PC-3 (cell line): ENCODE data around the gene PAEP. TPM values are rescaled to one million over a fixed set of nuclear protein-coding genes. Genes with fewer than 3 reads are reported as not detected.

Experiments
- ATAC-seq: fragments of 200-7000 bp; cut with Tn5 transposase; 2 replicates; pipeline ENCODE4 v1.9.1; 2020; ENCODE audit warnings: mild to moderate bottlenecking, moderate library complexity
- BruUV-seq: library from RNA; stranded (reverse); fragments of 400-500 nt; replicated peaks from 2 replicates; lab custom pipeline; 2021; lab: Mats Ljungman, UMichigan
- CTCF ChIA-PET: fragments of 300-600 bp; sonication (Branson Sonifier 250); formaldehyde crosslinking; loops from one replicate; lab custom pipeline; 2022; ENCODE audit warnings: antibody characterized with exemption; lab: Charles Lee
- POLR2A ChIA-PET: fragments of 300-600 bp; sonication (Branson Sonifier 250); formaldehyde crosslinking; loops from one replicate; lab custom pipeline; 2022; ENCODE audit warnings: antibody characterized with exemption; ENCODE audit not compliant: unreplicated experiment; lab: Charles Lee
- DNase-seq: peaks from one replicate; pipeline ENCODE4 v3.0.0-alpha.2; 2015
- H2AFZ ChIP-seq: fragments of 300-600 bp; sonication (generic); 2 replicates; pipeline ENCODE4 v1.6.0; 2016; ENCODE audit warnings: antibody characterized with exemption, low read length
- H3F3A ChIP-seq: fragments of 300-600 bp; sonication (generic); one replicate; pipeline ENCODE4 v1.6.0; 2017; ENCODE audit warnings: antibody characterized with exemption, low read length, control low read depth, mild to moderate bottlenecking; ENCODE audit not compliant: unreplicated experiment
- H3K27ac ChIP-seq: fragments of 300-600 bp; sonication (generic); 2 replicates; pipeline ENCODE4 v1.5.1; 2016; ENCODE audit warnings: mild to moderate bottlenecking, low read length
- H3K27me3 ChIP-seq: fragments of 300-600 bp; sonication (generic); 2 replicates; pipeline ENCODE4 v1.6.1; 2016; ENCODE audit warnings: low read length, mixed read lengths
- H3K36me3 ChIP-seq: fragments of 300-600 bp; sonication (generic); 2 replicates; pipeline ENCODE4 v1.6.1; 2016; ENCODE audit warnings: low read depth, mixed run types, low read length, mixed read lengths
- H3K4me1 ChIP-seq: fragments of 300-600 bp; sonication (generic); 2 replicates; pipeline ENCODE4 v1.5.1; 2016; ENCODE audit warnings: low read length; ENCODE audit not compliant: insufficient read depth
- H3K4me2 ChIP-seq: fragments of 300-600 bp; sonication (generic); 2 replicates; pipeline ENCODE4 v1.6.0; 2016; ENCODE audit warnings: low read length
- H3K4me3 ChIP-seq: fragments of 300-600 bp; sonication (generic); 2 replicates; pipeline ENCODE4 v1.5.1; 2016; ENCODE audit warnings: mild to moderate bottlenecking, low read length, mixed read lengths
- H3K79me2 ChIP-seq: fragments of 300-600 bp; sonication (generic); 2 replicates; pipeline ENCODE4 v1.6.1; 2017; ENCODE audit warnings: low read length, mixed read lengths
- H3K9ac ChIP-seq: fragments of 300-600 bp; sonication (generic); 2 replicates; pipeline ENCODE4 v1.6.0; 2016; ENCODE audit warnings: mild to moderate bottlenecking, low read length
- H3K9me2 ChIP-seq: fragments of 300-600 bp; sonication (generic); replicated peaks from 2 replicates; pipeline ENCODE4 v1.6.1; 2016; ENCODE audit warnings: mixed run types, low read length, mixed read lengths
- H3K9me3 ChIP-seq: fragments of 300-600 bp; sonication (generic); 2 replicates; pipeline ENCODE4 v1.6.1; 2016; ENCODE audit warnings: low read length, mixed read lengths
- H4K20me1 ChIP-seq: fragments of 300-600 bp; sonication (generic); 2 replicates; pipeline ENCODE4 v1.6.1; 2016; ENCODE audit warnings: low read length, mixed read lengths
- EZH2 ChIP-seq: fragments of 300-600 bp; sonication (generic); IDR thresholded peaks from one replicate; pipeline ENCODE4 v1.6.1; 2017; ENCODE audit warnings: antibody characterized with exemption, mild to moderate bottlenecking, low read length; ENCODE audit not compliant: unreplicated experiment
- EZH2phosphoT487 ChIP-seq: fragments of 300-600 bp; sonication (generic); IDR thresholded peaks from 2 replicates; pipeline ENCODE4 v1.6.1; 2018; ENCODE audit warnings: mild to moderate bottlenecking, antibody characterized with exemption, low read length, borderline replicate concordance
- intact Hi-C: fragments of 100-400 bp; cut with micrococcal nuclease; formaldehyde crosslinking; loops from 2 replicates; pipeline ENCODE4 v1.9.0; 2023
- total RNA-seq: library from RNA; depleted of rRNA; stranded (reverse); fragments of >200 nt; gene quantifications from 2 replicates; pipeline ENCODE4 v1.2.3, GENCODE V29; 2014
- TF ChIP-seq, protein P1 (sequence below): fragments of 300-600 bp; sonication (generic); conservative IDR thresholded peaks from 2 replicates; pipeline ENCODE4 v1.5.1; 2017; ENCODE audit warnings: antibody characterized with exemption, low read depth, mild to moderate bottlenecking, low read length

PAEP gene
- total RNA-seq, 1 experiment from 2014 or later: not detected

DNA sequence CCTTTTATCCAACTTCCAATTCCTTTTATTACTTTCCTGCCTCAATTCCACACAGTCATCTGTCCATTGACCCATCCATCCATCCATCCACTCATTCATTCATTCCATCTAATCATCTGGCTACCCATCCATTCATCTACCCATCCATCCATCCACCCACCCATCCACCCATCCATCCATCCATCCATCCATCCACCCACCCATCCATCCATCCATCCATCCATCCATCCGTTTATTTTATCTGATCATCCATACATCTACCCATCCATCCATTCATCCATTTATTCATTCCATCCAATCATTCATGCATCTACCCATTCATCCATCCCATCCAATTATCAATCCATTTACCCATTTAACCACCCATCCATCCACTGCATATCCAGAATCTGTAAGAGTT lies 11.6 kb downstream of the PAEP start:
- Histone ChIP-seq H3K79me2 (no peaks in the 10 kb centered on the region), H3K36me3 (no peaks in the 10 kb centered on the region; the same call in 1 of the 2 replicates), H3F3A (no peaks in the 10 kb centered on the region), H3K27me3 (peaks cover 12% of the 10 kb centered on the region; the same call in 1 of the 2 replicates), H4K20me1 (no peaks in the 10 kb centered on the region), H3K27ac (no peak overlapping the region), H3K9me2 (no peaks in the 10 kb centered on the region), H2AFZ (no peak overlapping the region), H3K9ac (no peak overlapping the region), H3K4me3 (no peak overlapping the region), H3K4me1 (no peaks in the 10 kb centered on the region), H3K4me2 (no peak overlapping the region), H3K9me3 (no peaks in the 10 kb centered on the region)
- no TSS peak for BruUV-seq
- ATAC-seq (no peak), DNase-seq (no peak)
- POLR2A ChIA-PET: no interaction called here
- CTCF ChIA-PET: no interaction called here
- TF ChIP-seq EZH2 (no peak), EZH2phosphoT487 (no peak)
- TF ChIP-seq, protein P1, sequence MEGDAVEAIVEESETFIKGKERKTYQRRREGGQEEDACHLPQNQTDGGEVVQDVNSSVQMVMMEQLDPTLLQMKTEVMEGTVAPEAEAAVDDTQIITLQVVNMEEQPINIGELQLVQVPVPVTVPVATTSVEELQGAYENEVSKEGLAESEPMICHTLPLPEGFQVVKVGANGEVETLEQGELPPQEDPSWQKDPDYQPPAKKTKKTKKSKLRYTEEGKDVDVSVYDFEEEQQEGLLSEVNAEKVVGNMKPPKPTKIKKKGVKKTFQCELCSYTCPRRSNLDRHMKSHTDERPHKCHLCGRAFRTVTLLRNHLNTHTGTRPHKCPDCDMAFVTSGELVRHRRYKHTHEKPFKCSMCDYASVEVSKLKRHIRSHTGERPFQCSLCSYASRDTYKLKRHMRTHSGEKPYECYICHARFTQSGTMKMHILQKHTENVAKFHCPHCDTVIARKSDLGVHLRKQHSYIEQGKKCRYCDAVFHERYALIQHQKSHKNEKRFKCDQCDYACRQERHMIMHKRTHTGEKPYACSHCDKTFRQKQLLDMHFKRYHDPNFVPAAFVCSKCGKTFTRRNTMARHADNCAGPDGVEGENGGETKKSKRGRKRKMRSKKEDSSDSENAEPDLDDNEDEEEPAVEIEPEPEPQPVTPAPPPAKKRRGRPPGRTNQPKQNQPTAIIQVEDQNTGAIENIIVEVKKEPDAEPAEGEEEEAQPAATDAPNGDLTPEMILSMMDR: no peak
- intact Hi-C loops: no loop called here

DNA sequence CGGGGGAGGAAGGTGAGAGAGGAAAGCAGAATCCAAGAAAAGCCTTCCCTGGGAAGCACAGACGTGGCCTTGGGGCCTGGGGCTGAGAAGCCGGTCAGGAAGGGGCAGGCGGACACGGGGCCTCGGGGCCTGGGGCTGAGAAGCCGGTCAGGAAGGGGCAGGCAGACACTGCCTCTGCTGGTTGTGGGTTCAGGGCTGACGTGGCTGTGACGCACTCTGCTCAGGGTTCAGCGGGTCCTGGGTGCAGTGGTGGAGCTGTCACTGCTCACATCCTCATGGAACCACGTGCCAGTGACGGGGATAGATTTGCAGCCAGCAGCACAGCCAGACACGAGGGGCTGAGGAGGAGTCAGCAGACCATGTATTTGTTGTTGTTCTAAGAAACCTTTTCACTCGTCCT lies 12.8 kb downstream of the PAEP start:
- Histone ChIP-seq H2AFZ (no peak overlapping the region), H3K4me3 (no peak overlapping the region), H3K9me3 (no peaks in the 10 kb centered on the region), H3K27me3 (peaks cover 4% of the 10 kb centered on the region; the same call in 1 of the 2 replicates), H3K27ac (no peak overlapping the region), H3K4me2 (no peak overlapping the region), H3K4me1 (no peaks in the 10 kb centered on the region), H4K20me1 (no peaks in the 10 kb centered on the region), H3K36me3 (no peaks in the 10 kb centered on the region; the same call in 1 of the 2 replicates), H3K9ac (no peak overlapping the region), H3K9me2 (no peaks in the 10 kb centered on the region), H3F3A (no peaks in the 10 kb centered on the region), H3K79me2 (no peaks in the 10 kb centered on the region)
- ChIA-PET CTCF (no interaction called here), POLR2A (no interaction called here)
- DNase-seq: no peak
- TF ChIP-seq EZH2 (no peak), EZH2phosphoT487 (no peak)
- TF ChIP-seq, protein P1: no peak
- no peak for ATAC-seq
- no TSS peak for BruUV-seq
- intact Hi-C loops: no loop called here

DNA sequence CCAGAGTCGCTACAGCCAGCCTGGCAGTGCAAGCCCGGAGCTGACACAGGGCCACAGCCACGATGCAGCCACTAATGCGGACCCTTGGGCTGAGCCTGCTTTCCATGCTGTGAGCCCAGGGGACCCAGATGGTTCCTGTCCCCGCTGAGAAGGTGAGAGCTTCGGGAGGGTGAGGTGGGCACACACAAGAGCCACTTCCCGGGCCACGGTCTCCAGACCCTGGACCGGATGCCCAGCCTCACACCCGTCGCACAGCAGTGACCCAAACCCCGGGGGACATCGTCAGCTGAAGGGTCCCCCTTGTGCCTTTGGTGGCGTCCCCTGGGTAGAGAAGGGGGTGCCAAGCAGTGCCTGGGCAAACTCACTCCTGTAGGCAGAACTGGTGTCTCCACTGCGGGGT lies 13.4 kb downstream of the PAEP start:
- Histone ChIP-seq H3K36me3 (no peaks in the 10 kb centered on the region), H3K4me1 (no peaks in the 10 kb centered on the region), H3K4me2 (no peak overlapping the region), H3K79me2 (no peaks in the 10 kb centered on the region), H3K9me2 (no peaks in the 10 kb centered on the region), H3K9me3 (no peaks in the 10 kb centered on the region), H4K20me1 (no peaks in the 10 kb centered on the region), H2AFZ (no peak overlapping the region), H3F3A (no peaks in the 10 kb centered on the region), H3K9ac (no peak overlapping the region), H3K27ac (no peak overlapping the region), H3K4me3 (no peak overlapping the region), H3K27me3 (no peaks in the 10 kb centered on the region; the same call in 1 of the 2 replicates)
- ChIA-PET CTCF (no interaction called here), POLR2A (no interaction called here)
- no TSS peak for BruUV-seq
- ATAC-seq (no peak), DNase-seq (no peak)
- TF ChIP-seq, protein P1: no peak
- TF ChIP-seq EZH2 (no peak), EZH2phosphoT487 (no peak)
- intact Hi-C loops: no loop called here
